ENCODE measurements around the gene DOK7. TPM values are rescaled to one million over a fixed set of nuclear protein-coding genes. Genes with fewer than 3 reads are reported as not detected.

DOK7 gene
- total RNA-seq, 2 donors from 2014 or later: 8.2 to 16.4 TPM

- no peak overlapping the region for H3K27ac ChIP-seq
- no peak for TF ChIP-seq POLR2AphosphoS5 (IDR thresholded peaks at IDR 0.05)
- no peak for TF ChIP-seq CTCF (IDR thresholded peaks at IDR 0.05)
- TF ChIP-seq POLR2A (IDR thresholded peaks at IDR 0.05): no peak
- H3K36me3 ChIP-seq: peaks cover 6 to 7% of the 10 kb centered on the region in 2 donors
- no peak overlapping the region for H3K4me3 ChIP-seq
- no peak for DNase-seq (ENCODE audit: low spot score)
- no peaks in the 10 kb centered on the region for H3K4me1 ChIP-seq (replicated peaks)
- no peaks in the 10 kb centered on the region for H3K27me3 ChIP-seq (replicated peaks; ENCODE audit: insufficient read depth)
- H3K9me3 ChIP-seq: no peaks in the 10 kb centered on the region
- WGBS: 55% methylated on average over 19 of the region's 19 CpGs
- intact Hi-C loops (cut with DNase I): no loop called here
Observed at GRCh38 chr4:3524920-3525319, 61.8 kb downstream of the DOK7 start.

- Histone ChIP-seq H3K9me3 (no peaks in the 10 kb centered on the region), H3K36me3 (peaks cover 6 to 7% of the 10 kb centered on the region in 2 donors), H3K27me3 (replicated peaks; ENCODE audit: insufficient read depth) (no peaks in the 10 kb centered on the region), H3K4me3 (no peak overlapping the region), H3K27ac (no peak overlapping the region), H3K4me1 (replicated peaks) (peaks cover 5% of the 10 kb centered on the region)
- no peak for DNase-seq (ENCODE audit: low spot score)
- 79% methylated on average over 33 of the region's 33 CpGs for whole genome bisulfite sequencing
- intact Hi-C loops (cut with DNase I): no loop called here
- no peak for TF ChIP-seq POLR2AphosphoS5 (IDR thresholded peaks at IDR 0.05)
- TF ChIP-seq POLR2A (IDR thresholded peaks at IDR 0.05): no peak
- no peak for TF ChIP-seq CTCF (IDR thresholded peaks at IDR 0.05)
Observed at GRCh38 chr4:3525532-3526430, 62.7 kb downstream of the DOK7 start.

- intact Hi-C loops (cut with DNase I): no loop called here
- TF ChIP-seq CTCF (IDR thresholded peaks at IDR 0.05): no peak
- no peak for TF ChIP-seq POLR2AphosphoS5 (IDR thresholded peaks at IDR 0.05)
- TF ChIP-seq POLR2A (IDR thresholded peaks at IDR 0.05): no peak
- WGBS: 94% methylated on average over 19 of the region's 19 CpGs
- Histone ChIP-seq H3K36me3 (peaks cover 6 to 7% of the 10 kb centered on the region in 2 donors), H3K27me3 (replicated peaks; ENCODE audit: insufficient read depth) (no peaks in the 10 kb centered on the region), H3K9me3 (no peaks in the 10 kb centered on the region), H3K27ac (no peak overlapping the region), H3K4me1 (replicated peaks) (peaks cover 8% of the 10 kb centered on the region), H3K4me3 (no peak overlapping the region)
- no peak for DNase-seq (ENCODE audit: low spot score)
Observed at GRCh38 chr4:3526456-3526855, 63.4 kb downstream of the DOK7 start.

- peaks cover 6 to 7% of the 10 kb centered on the region in 2 donors for H3K36me3 ChIP-seq
- H3K4me1 ChIP-seq (replicated peaks): peaks cover 8% of the 10 kb centered on the region
- TF ChIP-seq POLR2AphosphoS5 (IDR thresholded peaks at IDR 0.05) (no peak), CTCF (IDR thresholded peaks at IDR 0.05) (no peak), POLR2A (IDR thresholded peaks at IDR 0.05) (no peak)
- H3K4me3 ChIP-seq: no peak overlapping the region
- H3K27ac ChIP-seq: no peak overlapping the region
- no peak for DNase-seq (ENCODE audit: low spot score)
- intact Hi-C loops (cut with DNase I): no loop called here
- no peaks in the 10 kb centered on the region for H3K27me3 ChIP-seq (replicated peaks; ENCODE audit: insufficient read depth)
- WGBS: 86% methylated on average over 14 of the region's 14 CpGs
- H3K9me3 ChIP-seq: no peaks in the 10 kb centered on the region
Observed at GRCh38 chr4:3527101-3527913, 64.2 kb downstream of the DOK7 start.
